GM21825 (cell line): Measurements from ENCODE around the gene EYA2.

ENCODE experiments used
- ATAC-seq: cut with Tn5 transposase; IDR thresholded peaks from one replicate; pipeline ENCODE4 v1.9.1; 2021; ENCODE audit warnings: mild to moderate bottlenecking, moderate library complexity; ENCODE audit not compliant: unreplicated experiment

The EYA2 gene

DNA sequence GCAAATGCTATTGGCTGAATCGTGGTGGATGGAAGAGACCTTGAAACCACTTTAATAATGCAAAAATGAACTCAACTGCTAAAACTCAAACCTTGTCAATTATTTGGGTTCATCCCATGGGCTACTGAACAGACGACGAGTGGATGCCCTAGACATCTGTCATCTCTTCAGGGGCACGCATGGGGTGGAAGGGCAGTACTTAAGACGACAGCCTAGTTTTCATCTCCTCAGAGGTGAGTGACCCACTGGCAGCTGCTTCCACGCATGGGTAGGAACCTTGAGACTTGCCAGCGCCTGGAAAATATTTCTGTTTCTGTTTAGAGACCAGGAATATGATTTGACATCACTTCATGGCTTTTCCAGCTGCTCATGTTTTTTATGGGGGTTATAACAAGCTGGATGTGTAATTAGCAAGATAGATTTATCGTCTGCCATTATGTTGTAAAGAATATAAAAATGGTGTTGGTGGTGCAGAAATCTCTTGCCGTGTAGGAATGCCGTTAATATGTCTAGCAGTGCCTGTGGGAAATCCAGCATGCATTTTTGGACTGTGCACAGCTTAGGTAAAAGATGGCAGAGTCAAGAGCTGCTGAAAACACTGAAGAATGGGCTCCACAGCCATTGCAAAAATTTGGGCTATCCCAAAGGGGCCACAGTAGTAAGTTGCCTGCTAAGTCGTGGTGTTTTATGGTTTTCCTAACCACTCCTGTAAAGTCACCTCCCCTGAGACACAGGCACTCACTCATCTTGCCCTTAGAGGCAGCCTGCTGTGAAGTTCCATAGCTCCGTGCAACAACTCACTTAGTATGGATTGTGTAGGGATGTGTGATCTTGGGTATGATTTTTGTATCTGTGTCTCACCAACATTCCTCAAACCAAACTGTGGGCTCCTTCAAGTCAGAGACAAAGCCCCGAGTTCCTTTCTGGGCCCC lies 203.3 kb downstream of the EYA2 start:
- ATAC-seq, result no peak

GRCh38 chr20:47099093-47099492 lies 204.4 kb downstream of the EYA2 start:
- ATAC-seq, result no peak

DNA sequence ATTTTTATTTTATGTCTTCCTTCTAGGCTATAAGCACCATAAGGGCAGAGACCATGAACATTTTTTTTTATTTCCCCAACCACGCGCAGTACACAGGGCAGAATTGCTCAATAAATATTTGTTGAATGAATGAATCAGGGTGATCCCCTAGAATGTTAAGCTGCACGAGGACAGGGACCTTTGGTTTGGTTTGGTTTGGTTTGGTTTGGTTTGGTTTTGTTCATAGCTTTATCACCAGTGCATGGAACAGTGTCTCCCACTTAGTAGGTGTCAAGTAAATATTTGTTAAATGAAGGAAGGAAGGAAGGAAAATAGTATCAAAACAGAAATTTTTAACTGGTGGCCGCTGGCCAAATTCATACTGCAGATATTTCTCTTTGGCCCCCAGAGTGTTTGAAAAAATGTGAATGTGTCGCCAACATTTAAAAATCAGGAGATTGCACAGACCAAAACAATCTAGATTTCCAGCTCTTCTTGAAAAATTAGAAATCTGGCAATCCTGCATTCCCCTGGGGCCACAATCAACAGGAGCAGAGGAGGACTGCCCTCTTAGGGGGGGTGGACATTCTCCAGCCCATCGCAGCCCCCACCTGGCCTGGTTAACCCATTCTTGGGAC lies 205.3 kb downstream of the EYA2 start:
- ATAC-seq, result no peak

GRCh38 chr20:47102629-47103028 lies 208.0 kb downstream of the EYA2 start:
- no peak for ATAC-seq

- no peak for ATAC-seq
These were observed 212.1 kb downstream of the EYA2 start for GRCh38 chr20:47106786-47107185.

DNA sequence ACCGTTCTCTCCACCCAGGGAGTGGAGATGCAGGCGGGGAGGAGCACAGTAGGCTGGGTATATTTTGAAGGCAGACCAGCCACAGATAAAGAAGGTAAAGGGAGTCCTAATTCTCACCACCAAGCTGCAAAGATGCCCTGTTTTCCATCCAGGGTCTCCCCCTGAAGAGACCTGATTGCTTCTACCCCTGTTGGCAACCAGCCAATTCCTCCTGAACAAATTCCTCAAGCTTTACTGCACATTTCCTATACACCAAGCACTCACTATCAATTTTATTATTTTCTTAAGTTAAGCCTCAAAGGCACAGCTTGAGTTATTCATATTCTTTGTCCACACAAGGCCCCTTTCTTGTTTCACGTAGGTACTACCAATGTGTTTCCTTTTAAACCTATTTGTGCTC lies 214.4 kb downstream of the EYA2 start:
- no peak for ATAC-seq

DNA sequence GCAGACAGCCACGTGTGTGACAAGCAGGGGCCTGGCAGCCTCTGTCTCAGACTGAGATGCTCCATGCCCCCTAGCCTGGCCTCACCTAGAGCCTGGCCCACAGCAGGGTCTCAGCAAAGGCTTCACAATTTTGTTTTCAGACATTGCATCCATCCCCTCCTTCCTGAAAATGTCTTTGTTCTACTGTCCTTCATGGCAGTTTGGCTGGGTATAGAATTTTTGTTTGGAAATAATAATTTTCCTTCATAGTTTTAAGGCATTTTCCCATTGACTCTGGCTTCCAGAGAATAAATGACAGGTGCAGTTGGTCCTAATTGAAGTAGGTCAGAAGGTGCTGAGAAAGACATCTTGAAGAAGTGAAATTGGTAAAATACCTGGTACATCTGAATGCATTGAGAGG lies 216.2 kb downstream of the EYA2 start:
- ATAC-seq, result no peak

DNA sequence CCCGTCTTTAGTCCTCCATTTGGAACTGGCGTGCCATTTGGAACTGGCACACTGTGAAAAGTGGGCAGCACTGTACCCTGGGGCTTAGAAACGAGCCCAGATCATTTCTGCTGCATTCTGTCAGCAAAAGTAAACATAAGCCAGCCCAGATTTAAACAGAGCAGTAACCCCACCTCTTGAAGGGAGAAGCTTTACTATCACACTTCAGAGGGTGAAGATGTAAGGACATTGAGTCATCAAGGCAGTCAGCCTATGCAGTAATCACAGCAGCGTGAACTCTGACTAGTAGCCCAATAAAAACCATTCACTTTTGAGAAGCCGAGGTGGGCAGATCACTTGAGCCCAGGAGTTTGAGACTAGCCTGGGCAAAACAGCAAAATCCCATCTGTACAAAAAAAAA lies 216.9 kb downstream of the EYA2 start:
- no peak for ATAC-seq

- no peak for ATAC-seq
These were observed 218.9 kb downstream of the EYA2 start for GRCh38 chr20:47113362-47114109.

DNA sequence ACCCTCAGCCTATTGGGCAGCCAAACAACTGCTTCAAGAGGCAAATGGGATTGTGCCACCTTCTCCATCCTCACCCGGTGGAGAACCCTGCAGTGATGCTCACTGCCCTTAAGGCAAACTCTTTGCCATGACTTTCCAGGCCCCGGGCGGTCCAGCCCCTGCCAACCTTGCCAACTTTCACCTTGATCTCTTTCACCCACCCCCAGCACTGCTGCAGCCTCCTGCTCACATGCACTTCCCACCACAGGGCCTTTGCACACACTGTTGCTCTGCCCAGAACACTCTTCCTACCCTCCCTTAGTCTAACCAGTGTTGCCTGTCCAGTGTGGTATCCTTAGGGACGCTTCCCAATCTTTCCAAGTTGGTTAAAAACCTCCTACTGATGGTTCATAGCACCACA lies 221.1 kb downstream of the EYA2 start:
- no peak for ATAC-seq

GRCh38 chr20:47117371-47117770 lies 222.7 kb downstream of the EYA2 start:
- no peak for ATAC-seq

DNA sequence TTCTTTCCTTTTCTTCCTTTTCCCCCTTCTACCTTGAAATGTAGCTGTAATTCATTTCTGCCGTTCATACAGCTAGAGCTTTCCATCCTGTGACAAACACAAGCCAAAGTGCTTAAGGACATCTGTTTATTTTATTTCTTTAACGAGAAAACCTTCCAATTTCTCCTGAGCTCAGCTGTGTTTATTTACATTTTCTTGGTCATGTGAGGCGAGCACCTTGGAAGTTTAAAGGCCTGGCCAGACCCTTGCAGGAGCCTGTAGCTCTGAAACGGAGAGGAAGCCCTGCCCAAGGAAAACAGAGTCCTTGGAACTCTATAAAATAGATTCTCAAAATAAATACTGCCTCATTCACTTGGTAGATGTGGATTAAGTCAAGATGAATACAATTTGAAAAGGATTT lies 223.1 kb downstream of the EYA2 start:
- ATAC-seq, result no peak

DNA sequence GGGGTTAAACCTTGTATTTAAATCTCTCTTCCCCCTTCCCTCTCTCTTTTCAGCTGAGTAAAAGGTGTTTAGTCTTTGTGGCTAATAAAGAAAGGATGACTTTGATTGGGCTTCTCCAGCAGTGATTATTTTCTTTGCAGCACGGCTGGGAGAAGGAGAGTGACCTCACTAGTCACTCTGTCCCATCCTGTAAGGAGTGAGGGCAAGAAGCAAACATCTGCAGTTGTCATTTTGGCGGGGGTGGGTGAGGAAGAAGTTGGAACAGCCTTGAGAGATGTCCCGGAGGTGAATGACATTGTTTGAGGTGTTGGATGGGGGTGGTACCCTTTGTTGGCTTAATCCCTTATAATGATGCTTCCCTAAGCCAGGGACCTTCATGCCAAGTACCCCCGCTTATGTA lies 223.6 kb downstream of the EYA2 start:
- ATAC-seq, result no peak

DNA sequence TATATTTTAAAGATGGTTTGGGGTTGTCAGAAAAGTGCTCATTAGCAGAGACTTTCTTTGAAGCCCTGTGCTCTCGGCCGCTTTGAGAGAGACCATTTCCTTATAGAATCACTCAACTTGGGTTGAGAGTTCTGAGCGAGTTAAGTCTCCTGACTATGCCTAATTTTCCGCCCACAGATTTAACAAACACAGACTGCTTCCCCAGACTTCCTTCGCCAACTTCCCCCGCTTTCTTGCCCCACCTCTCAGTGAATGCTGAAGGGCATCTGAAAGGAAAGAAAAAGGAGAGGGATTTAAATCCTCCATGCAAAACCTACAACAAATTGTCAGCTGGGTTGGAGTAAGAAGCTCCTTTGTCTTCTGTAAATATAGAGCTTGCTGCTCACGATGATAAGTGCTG lies 224.0 kb downstream of the EYA2 start:
- ATAC-seq, result no peak

DNA sequence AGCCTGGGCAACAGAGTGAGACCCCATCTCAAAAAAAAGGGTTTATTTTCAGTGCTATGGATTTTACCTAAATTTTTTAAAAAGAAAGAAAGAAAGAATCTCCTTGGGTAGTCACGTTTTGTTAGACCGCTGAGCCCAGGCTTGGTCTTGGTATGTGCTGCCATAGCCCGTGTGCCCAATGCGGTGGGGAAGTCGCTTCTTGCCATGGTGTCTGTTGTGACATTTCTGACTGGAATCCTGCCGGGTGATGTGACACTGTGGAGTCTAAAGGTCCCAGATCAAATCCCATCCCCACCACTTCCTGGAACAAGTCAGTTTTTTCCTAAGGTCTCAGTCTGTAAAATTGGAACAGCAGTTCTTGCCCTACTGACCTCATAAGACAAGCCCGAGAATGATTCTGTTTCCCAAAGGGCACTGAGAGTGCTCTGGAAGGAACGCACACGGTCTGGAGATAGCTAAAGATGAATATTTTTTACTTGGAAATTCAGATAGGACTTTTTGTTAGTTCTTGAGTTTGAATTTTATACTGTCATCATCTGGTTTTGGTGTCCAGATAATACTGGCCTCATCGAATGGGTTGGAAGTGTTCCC lies 225.8 kb downstream of the EYA2 start:
- ATAC-seq, result no peak

DNA sequence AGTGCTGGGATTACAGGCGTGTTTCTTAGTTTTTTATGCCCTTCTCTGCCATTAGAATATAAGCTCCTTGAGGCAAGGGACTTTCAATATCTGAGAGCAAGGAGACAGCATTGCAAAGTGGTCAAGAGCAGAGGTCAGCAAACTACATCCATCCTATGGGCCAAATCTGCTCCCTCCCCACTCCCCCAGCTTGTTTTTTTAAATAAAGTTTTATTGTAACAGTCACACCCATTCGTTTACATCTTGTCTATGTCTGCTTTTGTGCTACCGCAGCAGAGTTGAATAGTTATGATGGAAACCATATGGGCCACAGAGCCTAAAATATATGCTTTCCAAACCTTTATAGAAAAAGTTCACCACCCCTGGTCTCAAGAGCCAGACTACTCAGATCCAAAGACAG lies 227.9 kb downstream of the EYA2 start:
- ATAC-seq, result no peak

DNA sequence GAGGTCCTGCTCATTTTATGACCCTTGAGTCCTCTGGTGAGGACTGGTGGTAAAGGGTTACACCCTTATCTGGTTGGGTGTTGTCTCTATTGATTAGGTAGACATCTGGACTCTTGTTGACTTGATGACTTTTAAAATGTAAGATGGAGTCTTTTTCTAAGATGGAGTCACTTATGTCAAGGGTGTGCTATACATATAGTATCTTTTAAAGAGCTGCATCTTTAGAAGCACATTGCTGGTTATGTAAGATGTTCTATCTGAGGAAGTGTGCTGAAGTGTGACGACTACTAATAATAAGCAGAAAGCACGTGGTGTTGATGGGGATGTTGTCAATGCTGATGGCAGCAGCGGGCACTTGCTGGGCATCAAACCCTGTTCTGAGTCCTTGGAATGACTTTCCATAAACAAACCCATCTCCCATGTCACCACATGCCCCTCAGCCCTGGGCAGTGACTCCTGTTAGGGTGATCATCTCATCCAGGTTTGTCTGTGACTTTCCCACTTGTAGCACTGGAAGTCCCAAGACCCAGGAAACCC lies 229.6 kb downstream of the EYA2 start:
- no peak for ATAC-seq

- no peak for ATAC-seq
These were observed 230.8 kb downstream of the EYA2 start for GRCh38 chr20:47125508-47125757.

DNA sequence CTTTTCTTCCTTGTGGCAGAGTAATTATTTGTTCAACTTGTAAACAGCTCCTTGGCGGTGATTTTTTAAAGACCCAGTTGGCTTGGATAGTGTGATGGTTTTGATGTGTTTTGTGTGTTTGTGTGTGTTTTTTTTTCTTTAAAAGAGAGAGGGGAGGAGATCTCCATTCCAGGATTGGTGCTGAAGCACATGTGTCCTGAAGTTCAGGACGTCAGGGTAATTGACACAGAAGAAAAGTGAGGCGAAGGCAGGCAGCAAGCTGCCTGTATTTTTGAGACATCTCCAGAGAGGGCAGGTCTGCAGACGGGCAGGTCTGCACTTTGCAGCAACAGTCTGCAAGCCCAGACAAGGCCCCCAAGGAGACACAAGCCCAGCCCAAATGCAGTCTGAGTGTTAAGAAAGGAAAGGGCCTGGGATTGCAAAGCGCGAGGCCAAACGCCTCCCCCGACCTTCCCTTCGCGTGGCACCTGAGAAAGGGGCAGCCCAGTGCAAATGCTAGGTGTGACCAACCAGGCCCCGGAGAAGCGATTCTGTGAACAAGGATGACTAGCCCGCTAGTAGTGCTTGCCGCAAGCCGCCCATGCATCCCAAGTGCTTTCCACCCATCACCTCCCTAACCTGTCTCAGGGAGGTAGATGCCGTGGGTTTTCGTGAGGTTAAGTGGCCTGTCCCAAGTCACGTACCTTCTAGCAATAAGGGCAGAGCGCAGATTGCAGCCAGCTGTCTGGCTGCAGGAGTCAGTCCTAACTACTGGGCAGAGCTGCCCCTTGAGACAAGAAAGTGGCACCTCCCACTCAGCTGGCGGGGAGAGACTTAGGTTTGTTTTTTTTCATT lies 231.3 kb downstream of the EYA2 start:
- no peak for ATAC-seq

- ATAC-seq, result no peak
These were observed 232.1 kb downstream of the EYA2 start for GRCh38 chr20:47126709-47127108.

- no peak for ATAC-seq
These were observed 232.9 kb downstream of the EYA2 start for GRCh38 chr20:47127546-47127945.
